Neural progenitor cell (in vitro differentiated cells): ENCODE data around the gene HECTD4. TPM values are rescaled to one million over a fixed set of nuclear protein-coding genes. Genes with fewer than 3 reads are reported as not detected.

Experiments used
- DNase-seq: peaks from one replicate; pipeline ENCODE4 v3.0.0-alpha.2; 2016; ENCODE audit warnings: low spot score
- H2AFZ ChIP-seq: fragments of 200-600 bp; sonication (generic); replicated peaks from 2 replicates; pipeline ENCODE4 v1.6.1; 2016; ENCODE audit warnings: antibody characterized with exemption
- H3F3A ChIP-seq: fragments of 200-600 bp; sonication (generic); 2 replicates; pipeline ENCODE4 v1.6.1; 2016; ENCODE audit warnings: antibody characterized with exemption, low read depth
- H3K27ac ChIP-seq: fragments of 200-600 bp; sonication (generic); 2 replicates; pipeline ENCODE4 v1.5.1; 2016; ENCODE audit warnings: mild to moderate bottlenecking
- H3K27me3 ChIP-seq: fragments of 200-600 bp; sonication (generic); 2 replicates; pipeline ENCODE4 v1.6.1; 2016; ENCODE audit warnings: mild to moderate bottlenecking, moderate library complexity
- H3K36me3 ChIP-seq: fragments of 200-600 bp; sonication (generic); 2 replicates; pipeline ENCODE4 v1.5.1; 2016
- H3K4me1 ChIP-seq: fragments of 200-600 bp; sonication (generic); 2 replicates; pipeline ENCODE4 v1.6.1; 2016; ENCODE audit warnings: mixed run types
- H3K4me2 ChIP-seq: fragments of 200-600 bp; sonication (generic); 2 replicates; pipeline ENCODE4 v1.6.1; 2016
- H3K4me3 ChIP-seq: fragments of 200-600 bp; sonication (generic); 2 replicates; pipeline ENCODE4 v1.5.1; 2016
- H3K79me2 ChIP-seq: fragments of 200-600 bp; sonication (generic); 2 replicates; pipeline ENCODE4 v1.6.1; 2016; ENCODE audit warnings: low read depth
- H3K9ac ChIP-seq: fragments of 200-600 bp; sonication (generic); 2 replicates; pipeline ENCODE4 v1.6.1; 2016
- H3K9me3 ChIP-seq: fragments of 200-600 bp; sonication (generic); 2 replicates; pipeline ENCODE4 v1.5.1; 2016; ENCODE audit warnings: low read depth
- H4K20me1 ChIP-seq: fragments of 200-600 bp; sonication (generic); 2 replicates; pipeline ENCODE4 v1.6.1; 2016; ENCODE audit warnings: low read depth
- H3K27ac Mint-ChIP-seq: 3 replicates; pipeline ENCODE4 v1.8.0; 2021; ENCODE audit warnings: mixed read lengths
- H3K27me3 Mint-ChIP-seq: 2 replicates; pipeline ENCODE4 v1.8.0; 2022; ENCODE audit warnings: low read depth, mild to moderate bottlenecking, inconsistent platforms, moderate library complexity, mixed read lengths; ENCODE audit not compliant: insufficient read depth
- H3K36me3 Mint-ChIP-seq: 3 replicates; pipeline ENCODE4 v1.8.0; 2021; ENCODE audit warnings: mixed read lengths
- H3K4me1 Mint-ChIP-seq: 3 replicates; pipeline ENCODE4 v1.8.0; 2021; ENCODE audit warnings: mixed read lengths
- H3K4me3 Mint-ChIP-seq: 3 replicates; pipeline ENCODE4 v1.8.0; 2021; ENCODE audit warnings: mild to moderate bottlenecking, moderate library complexity, mixed read lengths
- H3K9me3 Mint-ChIP-seq: 3 replicates; pipeline ENCODE4 v1.8.0; 2020; ENCODE audit warnings: mixed read lengths
- EZH2 ChIP-seq: fragments of 200-600 bp; sonication (generic); IDR thresholded peaks from 2 replicates; pipeline ENCODE4 v1.6.1; 2017; ENCODE audit warnings: antibody characterized with exemption, mild to moderate bottlenecking, moderate library complexity
- EZH2phosphoT487 ChIP-seq: fragments of 200-600 bp; sonication (generic); IDR thresholded peaks from 2 replicates; pipeline ENCODE4 v1.6.1; 2017; ENCODE audit warnings: antibody characterized with exemption
- total RNA-seq: library from RNA; depleted of rRNA; stranded (reverse); fragments of >200 nt; gene quantifications from 2 replicates; pipeline ENCODE4 v1.2.3, GENCODE V29; 2015; ENCODE audit warnings: low replicate concordance
- TF ChIP-seq, protein P1 (sequence below): fragments of 200-600 bp; sonication (generic); IDR thresholded peaks from 2 replicates; pipeline ENCODE4 v1.5.1; 2017; ENCODE audit warnings: antibody characterized with exemption, mild to moderate bottlenecking

HECTD4 gene
- total RNA-seq, 1 donor from 2014 or later, result 11.0 TPM

DNA sequence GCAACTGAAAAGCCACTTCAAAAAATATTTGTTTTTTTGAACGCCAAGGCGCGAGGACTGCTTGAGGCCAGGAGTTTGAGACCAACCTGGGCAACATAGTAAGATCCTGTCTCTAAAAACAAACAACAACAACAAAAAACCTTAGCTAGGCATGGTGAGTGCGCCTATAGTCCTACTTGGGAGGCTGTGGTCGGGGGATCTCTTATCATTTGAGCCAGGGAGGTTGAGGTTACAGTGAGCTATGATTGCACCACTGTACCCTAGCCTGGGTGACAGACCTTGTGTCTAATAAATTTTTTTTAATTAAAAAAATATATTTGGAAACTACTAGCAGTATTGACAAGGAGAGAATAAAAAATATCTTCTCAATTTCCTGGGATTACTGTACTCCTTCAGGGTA, 143.8 kb downstream of the HECTD4 start:
- Histone ChIP-seq H3K4me1 (no peaks in the 10 kb centered on the region), H3K27ac (no peak overlapping the region), H3K27me3 (no peaks in the 10 kb centered on the region), H3K36me3 (no peaks in the 10 kb centered on the region), H3F3A (no peaks in the 10 kb centered on the region), H4K20me1 (no peaks in the 10 kb centered on the region), H3K9ac (no peak overlapping the region), H3K9me3 (no peaks in the 10 kb centered on the region), H3K4me3 (no peak overlapping the region), H2AFZ (no peak overlapping the region), H3K79me2 (no peaks in the 10 kb centered on the region), H3K4me2 (no peak overlapping the region)
- H3K9me3 Mint-ChIP-seq, result no peaks in the 10 kb centered on the region
- peaks cover 2% of the 10 kb centered on the region for H3K27me3 Mint-ChIP-seq
- H3K4me3 Mint-ChIP-seq, result no peak overlapping the region
- H3K4me1 Mint-ChIP-seq, result no peaks in the 10 kb centered on the region
- TF ChIP-seq EZH2 (no peak), EZH2phosphoT487 (no peak)
- TF ChIP-seq, protein P1, sequence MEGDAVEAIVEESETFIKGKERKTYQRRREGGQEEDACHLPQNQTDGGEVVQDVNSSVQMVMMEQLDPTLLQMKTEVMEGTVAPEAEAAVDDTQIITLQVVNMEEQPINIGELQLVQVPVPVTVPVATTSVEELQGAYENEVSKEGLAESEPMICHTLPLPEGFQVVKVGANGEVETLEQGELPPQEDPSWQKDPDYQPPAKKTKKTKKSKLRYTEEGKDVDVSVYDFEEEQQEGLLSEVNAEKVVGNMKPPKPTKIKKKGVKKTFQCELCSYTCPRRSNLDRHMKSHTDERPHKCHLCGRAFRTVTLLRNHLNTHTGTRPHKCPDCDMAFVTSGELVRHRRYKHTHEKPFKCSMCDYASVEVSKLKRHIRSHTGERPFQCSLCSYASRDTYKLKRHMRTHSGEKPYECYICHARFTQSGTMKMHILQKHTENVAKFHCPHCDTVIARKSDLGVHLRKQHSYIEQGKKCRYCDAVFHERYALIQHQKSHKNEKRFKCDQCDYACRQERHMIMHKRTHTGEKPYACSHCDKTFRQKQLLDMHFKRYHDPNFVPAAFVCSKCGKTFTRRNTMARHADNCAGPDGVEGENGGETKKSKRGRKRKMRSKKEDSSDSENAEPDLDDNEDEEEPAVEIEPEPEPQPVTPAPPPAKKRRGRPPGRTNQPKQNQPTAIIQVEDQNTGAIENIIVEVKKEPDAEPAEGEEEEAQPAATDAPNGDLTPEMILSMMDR, result no peak
- DNase-seq, result no peak
- H3K36me3 Mint-ChIP-seq, result peaks cover 25% of the 10 kb centered on the region
- H3K27ac Mint-ChIP-seq, result no peak overlapping the region

DNA sequence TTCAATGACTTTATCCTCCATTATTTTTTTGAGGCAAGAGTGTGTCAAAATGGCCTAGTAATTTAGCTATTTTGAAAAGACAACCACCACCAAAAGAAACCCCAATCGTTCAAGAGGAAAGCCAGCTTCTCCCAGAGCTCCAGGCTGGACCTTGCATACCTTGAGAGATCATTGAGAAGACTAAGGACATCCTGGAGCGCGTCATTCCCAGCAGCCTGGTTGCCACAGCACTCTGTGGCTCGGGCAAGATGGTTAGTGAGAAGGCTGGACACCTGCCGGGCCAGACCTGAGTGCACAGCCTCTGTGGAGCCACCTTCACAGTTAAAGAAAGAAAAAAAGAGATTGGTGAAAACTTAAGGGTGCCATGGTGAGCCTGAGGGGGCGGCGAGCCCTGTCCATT, 145.4 kb downstream of the HECTD4 start:
- no peaks in the 10 kb centered on the region for H3F3A ChIP-seq
- no peak for DNase-seq
- H3K9me3 ChIP-seq, result no peaks in the 10 kb centered on the region
- no peak overlapping the region for H3K9ac ChIP-seq
- H3K4me1 ChIP-seq, result no peaks in the 10 kb centered on the region
- TF ChIP-seq EZH2, result no peak
- no peak for TF ChIP-seq EZH2phosphoT487
- TF ChIP-seq, protein P1, result no peak
- no peaks in the 10 kb centered on the region for H4K20me1 ChIP-seq
- H3K79me2 ChIP-seq, result no peaks in the 10 kb centered on the region
- no peak overlapping the region for H2AFZ ChIP-seq
- no peaks in the 10 kb centered on the region for H3K36me3 ChIP-seq
- H3K4me3 ChIP-seq, result no peak overlapping the region
- Mint-ChIP-seq H3K27me3 (peaks cover 2% of the 10 kb centered on the region), H3K4me3 (no peak overlapping the region), H3K9me3 (no peaks in the 10 kb centered on the region), H3K4me1 (no peaks in the 10 kb centered on the region), H3K36me3 (peaks cover 22% of the 10 kb centered on the region), H3K27ac (no peak overlapping the region)
- H3K27ac ChIP-seq, result no peak overlapping the region
- H3K27me3 ChIP-seq, result no peaks in the 10 kb centered on the region
- H3K4me2 ChIP-seq, result no peak overlapping the region

DNA sequence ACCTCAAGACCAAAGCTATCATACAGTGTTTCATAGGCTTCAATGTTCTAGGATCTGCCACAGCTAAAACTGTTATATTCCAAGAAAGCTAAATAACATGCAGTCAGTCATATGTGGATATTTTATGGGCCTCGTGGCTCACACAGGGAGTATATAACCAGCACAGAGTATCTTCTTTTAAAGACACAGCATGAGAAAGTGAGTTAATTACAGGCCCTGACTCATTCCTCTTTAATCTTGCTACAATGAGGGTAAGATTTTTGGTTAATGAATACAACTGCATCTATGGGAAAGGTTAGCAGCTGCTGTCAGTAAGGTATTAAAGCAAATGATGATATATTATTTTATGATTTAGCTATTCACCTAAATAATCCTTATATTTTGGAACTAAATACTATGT, 145.8 kb downstream of the HECTD4 start:
- H3K4me1 ChIP-seq, result no peaks in the 10 kb centered on the region
- H2AFZ ChIP-seq, result no peak overlapping the region
- TF ChIP-seq EZH2phosphoT487, result no peak
- no peak for TF ChIP-seq EZH2
- TF ChIP-seq, protein P1, result no peak
- Mint-ChIP-seq H3K4me3 (no peak overlapping the region), H3K9me3 (no peaks in the 10 kb centered on the region), H3K27ac (no peak overlapping the region), H3K4me1 (no peaks in the 10 kb centered on the region), H3K27me3 (peaks cover 2% of the 10 kb centered on the region), H3K36me3 (peaks cover 21% of the 10 kb centered on the region)
- no peak overlapping the region for H3K27ac ChIP-seq
- H4K20me1 ChIP-seq, result no peaks in the 10 kb centered on the region
- H3K27me3 ChIP-seq, result no peaks in the 10 kb centered on the region
- no peaks in the 10 kb centered on the region for H3K9me3 ChIP-seq
- no peak for DNase-seq
- H3K79me2 ChIP-seq, result no peaks in the 10 kb centered on the region
- H3F3A ChIP-seq, result no peaks in the 10 kb centered on the region
- no peaks in the 10 kb centered on the region for H3K36me3 ChIP-seq
- H3K4me2 ChIP-seq, result no peak overlapping the region
- no peak overlapping the region for H3K9ac ChIP-seq
- no peak overlapping the region for H3K4me3 ChIP-seq
